Brain microvascular endothelial cell (primary cell): Measurements from ENCODE around the gene USP50.

Source experiments
- DNase-seq: peaks from one replicate; pipeline ENCODE4 v3.0.0-alpha.2; 2020
- H3K27ac ChIP-seq: fragments of 250-450 bp; sonication (Bioruptor Pico); 2 replicates; pipeline ENCODE4 v1.5.1; 2020; ENCODE audit warnings: mild to moderate bottlenecking, moderate library complexity
- H3K27me3 ChIP-seq: fragments of 250-450 bp; sonication (Bioruptor Pico); replicated peaks from 2 replicates; pipeline ENCODE4 v1.5.1; 2020; ENCODE audit warnings: mild to moderate bottlenecking
- H3K36me3 ChIP-seq: fragments of 250-450 bp; sonication (Bioruptor Pico); replicated peaks from 2 replicates; pipeline ENCODE4 v1.5.1; 2020; ENCODE audit warnings: mild to moderate bottlenecking
- H3K4me3 ChIP-seq: 2 replicates; pipeline ENCODE4 v1.5.1; 2011; ENCODE audit warnings: low read depth, mild to moderate bottlenecking, control low read depth, low read length, moderate library complexity
- CTCF ChIP-seq: IDR thresholded peaks from 2 replicates; pipeline ENCODE4 v1.5.1; 2011; ENCODE audit warnings: low read depth, mild to moderate bottlenecking, moderate library complexity, low read length, control low read depth, inconsistent platforms; ENCODE audit errors: missing control alignments
- in situ Hi-C: cut with HindIII; loops from 2 replicates; pipeline ENCODE4 v1.10.0; 2017; ENCODE audit warnings: low sequenced_read_pairs, low pct_ligation_motif_present

USP50 gene

GRCh38 chr15:50458348-50459112, 87.9 kb downstream of the USP50 start:
- Histone ChIP-seq H3K4me3 (no peak overlapping the region), H3K36me3 (peaks cover 23% of the 10 kb centered on the region), H3K27ac (no peak overlapping the region), H3K27me3 (no peaks in the 10 kb centered on the region)
- no peak for DNase-seq
- TF ChIP-seq CTCF = no peak
- in situ Hi-C loops = no loop called here

- Histone ChIP-seq H3K36me3 (peaks cover 6% of the 10 kb centered on the region), H3K27ac (no peak overlapping the region), H3K4me3 (no peak overlapping the region), H3K27me3 (no peaks in the 10 kb centered on the region)
- no peak for TF ChIP-seq CTCF
- no peak for DNase-seq
- in situ Hi-C loops = no loop called here
Observed at GRCh38 chr15:50452927-50453326, 93.5 kb downstream of the USP50 start.
